Measurements from ENCODE around the gene RSBN1L.
"Not testable (repeated sequence)": the region's sequence is repeated elsewhere in the genome, so short reads cannot be mapped to it uniquely, and the experiment has no call there.

RSBN1L gene

DNA sequence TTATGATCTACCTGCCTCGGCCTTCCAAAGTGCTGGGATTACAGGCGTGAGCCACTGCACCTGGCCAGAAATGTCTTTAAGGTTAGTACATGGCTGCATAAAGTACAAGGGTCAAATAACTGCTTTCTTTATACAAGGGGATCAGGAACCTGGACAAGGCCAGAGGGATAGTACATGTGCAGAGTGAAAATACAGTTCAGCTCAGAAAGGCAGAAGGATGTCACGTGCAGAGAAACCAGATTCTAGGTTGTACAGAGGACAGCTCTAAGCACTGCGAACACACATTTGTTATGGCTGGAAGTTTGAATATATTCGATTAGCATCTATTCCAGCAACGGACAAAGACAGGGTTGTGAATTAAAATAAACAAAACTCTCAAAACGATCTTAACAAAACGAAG is 6.0 kb upstream of the RSBN1L start:
- DNase-seq, result no peak

DNA sequence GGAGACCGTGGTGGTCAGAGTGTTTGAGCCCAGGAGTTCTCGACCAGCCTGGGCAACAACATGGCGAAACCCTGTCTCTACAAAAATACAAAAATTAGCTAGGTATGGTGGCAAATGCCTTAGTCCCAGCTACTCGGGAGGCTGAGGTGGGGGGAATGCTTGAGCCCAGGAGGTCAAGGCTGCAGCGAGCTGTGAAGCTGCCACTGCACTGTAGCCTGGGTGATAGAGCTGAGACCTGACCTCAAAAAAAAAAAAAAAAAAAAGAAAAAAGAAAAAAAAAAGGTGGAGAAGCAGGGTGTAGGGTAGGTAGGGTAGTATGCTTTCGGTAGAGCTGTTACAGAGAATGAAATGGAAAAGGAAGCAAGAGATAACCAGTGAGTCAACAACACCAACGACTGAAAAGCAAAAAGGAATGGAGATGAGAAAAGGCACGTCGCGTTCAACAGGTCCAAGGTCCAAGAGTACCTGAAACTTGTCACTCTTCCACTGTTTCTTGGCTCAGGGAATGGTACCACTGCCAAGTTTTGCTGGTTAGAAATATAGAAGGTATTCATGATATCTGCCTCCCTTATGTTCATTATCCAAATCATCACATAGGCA is 4.3 kb upstream of the RSBN1L start:
- peak; percentile 16 for DNase-seq

DNA sequence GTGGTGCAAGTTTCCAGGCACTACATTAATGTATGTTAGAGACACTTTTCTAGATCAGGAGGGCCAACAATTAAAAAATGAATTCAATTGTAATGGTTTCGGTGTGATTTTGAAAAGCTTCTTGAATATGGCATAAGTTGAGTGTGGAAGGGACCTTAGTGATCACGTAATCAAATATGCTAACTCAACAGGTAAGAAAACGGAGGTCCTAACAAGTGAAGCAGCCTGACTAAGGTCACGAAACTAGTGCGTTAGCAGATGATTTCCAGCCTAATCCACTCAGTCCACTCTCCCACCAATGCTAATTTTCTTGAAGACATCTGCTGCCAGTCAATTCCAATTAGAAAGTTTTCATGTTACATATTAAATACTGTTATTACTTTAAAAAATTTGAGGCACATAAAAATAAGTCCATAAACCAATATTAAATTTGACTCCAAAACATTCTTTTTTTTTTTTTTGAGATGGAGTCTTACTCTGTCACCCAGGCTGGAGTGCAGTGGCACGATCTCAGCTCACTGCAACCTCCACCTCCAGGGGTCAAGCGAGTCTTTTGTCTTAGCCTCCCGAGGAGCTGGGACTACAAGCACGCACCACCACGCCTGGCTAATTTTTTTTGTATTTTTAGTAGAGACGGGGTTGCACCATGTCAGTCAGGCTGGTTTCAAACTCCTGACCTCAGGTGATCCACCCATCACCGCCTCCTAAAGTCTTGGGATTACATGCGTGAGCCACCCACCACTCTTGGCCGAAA is 2.3 kb upstream of the RSBN1L start:
- DNase-seq, result no peak

DNA sequence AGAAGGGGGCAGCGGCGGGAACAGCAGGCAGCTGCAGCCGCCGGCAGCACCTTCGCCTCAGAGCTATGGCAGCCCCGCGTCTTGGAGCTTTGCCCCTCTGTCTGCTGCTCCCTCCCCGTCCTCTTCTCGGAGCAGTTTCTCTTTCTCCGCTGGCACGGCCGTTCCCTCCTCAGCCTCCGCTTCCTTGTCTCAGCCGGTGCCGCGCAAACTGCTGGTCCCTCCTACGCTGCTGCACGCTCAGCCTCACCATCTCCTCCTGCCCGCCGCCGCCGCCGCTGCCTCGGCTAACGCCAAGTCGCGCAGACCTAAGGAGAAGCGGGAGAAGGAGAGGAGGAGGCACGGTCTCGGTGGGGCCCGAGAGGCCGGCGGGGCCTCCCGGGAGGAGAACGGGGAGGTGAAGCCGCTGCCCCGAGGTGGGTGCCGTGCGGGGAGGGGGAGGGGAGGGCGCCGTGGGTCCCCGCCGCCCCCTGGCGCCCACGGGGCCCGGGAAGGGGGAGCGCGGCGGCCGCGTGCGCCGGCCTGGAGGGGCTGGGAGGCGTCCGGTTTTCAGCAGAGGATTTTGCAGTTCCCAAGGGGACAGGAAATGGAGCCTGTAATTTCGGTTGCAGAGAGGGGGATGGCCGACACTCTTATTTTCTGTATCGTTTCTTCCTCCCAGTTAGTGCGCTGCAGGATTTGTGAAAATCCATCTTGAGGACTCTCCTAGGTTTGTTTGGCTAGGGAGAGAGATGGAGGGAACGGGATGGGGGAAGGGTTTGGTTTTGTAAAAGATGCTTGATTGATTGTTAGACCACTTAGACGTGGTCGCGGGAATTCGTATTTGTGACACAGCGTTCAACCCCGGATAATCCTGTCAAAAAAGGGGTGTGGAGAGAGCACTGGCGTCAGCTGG is 630 bp downstream of the RSBN1L start:
- peak; percentile 86 for DNase-seq

DNA sequence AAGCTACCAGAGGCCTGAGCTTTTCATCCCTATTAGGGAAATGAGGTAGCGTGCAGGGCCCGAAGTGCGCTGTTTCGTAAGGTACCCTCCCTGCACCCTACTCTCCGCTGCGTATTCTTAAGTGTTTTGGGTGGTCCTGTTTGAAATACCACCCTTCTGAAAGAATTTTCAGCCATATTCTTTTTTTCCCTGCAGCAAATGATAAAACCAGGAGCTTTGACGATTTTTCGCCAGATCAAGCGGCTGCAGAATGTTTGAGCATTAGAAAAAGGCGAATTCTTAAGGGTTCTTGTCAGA is 1.2 kb downstream of the RSBN1L start:
- no peak for DNase-seq

DNA sequence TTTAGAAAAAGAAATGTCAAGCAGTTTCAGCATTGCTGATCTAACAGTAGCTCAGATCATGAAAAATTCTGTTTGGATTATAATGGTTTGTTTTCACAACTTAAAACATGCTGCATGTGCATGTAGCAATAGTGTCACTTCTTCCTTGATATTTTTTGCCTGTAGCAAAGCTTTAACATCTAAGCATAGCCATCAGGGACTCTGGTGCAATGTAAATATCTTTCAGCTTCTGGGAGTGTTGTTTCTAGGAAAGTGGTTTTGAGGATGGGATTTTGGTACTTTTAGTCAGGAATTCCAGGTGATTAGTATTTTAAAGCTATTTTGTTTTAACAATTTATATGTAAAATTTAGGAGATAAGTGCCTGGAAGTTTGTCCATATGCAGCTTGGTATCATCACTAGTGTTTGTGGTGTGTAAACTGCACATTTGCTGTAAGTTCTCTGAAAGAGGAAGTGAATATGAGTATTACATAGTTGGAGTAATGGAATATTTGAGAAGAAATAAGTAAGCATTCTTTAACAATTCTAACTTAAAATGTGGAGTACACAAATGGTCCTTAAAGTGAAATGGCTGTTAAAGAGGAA is 1.9 kb downstream of the RSBN1L start:
- peak; percentile 41 for DNase-seq

DNA sequence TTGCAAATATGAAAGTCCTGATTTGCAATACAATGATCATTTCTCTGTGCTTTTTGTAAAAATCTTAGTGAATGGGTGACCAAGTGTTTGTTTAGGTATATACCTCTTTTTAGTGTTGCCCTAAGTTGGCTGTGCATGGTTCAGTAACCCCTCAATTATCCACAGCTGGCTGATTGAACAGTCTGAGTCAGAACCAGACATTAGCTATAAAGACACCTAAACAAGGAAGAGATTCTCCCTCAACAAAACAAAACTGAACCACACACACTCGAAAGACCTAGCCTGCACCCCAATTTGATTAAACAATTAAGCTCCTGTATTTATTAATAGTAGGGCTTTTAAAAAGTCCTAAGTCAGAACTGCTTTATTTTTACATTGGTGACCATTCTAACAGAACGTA is 2.8 kb downstream of the RSBN1L start:
- DNase-seq, result peak; percentile 67

DNA sequence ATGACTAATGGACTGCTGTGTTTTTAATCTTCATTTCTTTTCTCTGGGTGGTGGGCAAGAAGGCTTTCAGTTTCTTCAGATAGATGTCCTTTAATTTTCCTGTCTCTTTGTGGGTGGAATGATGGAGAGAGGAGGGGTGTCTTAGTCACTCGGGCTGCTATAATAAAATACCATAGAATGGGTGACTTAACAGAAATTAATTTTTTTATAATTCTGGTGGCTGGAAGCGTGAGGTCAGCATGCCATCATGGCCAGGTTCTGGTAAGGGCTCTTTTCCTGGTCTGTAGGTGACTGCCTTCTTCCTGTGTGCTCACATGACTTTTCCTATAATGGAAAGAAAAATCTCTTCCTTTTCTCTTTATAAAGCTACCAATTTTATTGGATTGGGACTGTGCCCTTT is 6.3 kb downstream of the RSBN1L start:
- DNase-seq, result peak; percentile 12

DNA sequence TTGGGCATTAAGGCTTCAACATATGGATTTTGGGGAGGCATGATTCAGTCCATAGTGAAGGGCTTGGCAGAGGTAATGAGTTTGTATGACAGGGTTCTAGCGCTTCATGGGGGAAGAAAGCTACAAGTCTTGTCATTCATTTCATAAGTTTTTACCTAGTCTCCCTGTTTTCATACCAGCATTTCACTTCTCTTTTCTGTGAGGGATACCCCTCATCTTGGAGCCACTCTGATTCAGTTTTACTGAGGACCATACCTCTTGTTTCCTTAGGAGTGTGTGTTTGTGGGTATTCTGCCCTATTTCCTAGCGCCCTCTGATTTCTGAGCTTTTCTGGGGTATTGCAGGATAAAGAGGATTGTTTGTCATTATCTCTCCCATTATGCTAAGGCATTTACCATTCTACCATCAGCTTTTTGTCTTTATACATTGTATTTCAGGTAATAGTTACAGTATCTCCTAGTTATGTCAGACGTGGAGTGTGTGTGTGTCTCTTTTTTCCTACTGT is 6.8 kb downstream of the RSBN1L start:
- no peak for DNase-seq

DNA sequence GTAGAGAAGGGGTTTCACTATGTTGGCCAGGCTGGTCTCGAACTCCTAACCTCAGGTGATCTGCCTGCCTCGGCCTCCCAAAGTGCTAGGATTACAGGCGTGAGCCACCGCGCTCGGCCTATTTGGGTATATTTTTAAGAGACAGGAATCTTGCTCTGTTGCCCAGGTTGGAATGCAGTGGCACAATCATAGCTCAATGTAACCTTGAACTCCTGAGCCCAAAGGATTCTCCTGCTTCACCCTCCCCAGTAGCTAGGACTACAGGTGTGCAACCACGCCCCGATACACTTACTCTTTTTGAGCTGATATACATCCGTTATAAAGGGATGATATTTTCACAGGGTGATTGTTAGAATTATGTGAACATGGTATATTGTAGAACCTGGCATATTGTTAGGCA is 7.4 kb downstream of the RSBN1L start:
- DNase-seq, result not testable (repeated sequence)

DNA sequence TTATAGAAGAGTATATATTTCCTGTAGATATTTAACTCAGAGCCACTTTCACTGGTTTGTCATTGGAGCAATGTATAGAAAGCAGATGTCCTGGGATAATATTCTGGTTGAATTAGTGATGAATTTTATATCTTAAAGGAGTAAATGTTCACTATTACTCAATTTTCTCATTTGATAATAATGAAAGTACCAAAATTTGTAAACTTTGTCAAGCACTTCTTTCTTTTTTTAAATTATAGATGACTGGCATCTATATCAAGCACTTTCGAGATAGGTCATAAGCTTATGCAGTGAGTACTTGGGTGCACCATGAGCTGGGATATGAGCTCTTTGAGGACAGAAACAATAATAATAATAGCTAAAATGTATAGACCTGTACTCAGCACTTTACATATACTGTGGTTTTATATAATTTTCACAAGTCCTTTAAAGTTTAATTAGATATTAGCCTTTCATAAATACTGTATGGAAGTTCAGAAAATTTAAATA is 11.3 kb downstream of the RSBN1L start:
- DNase-seq, result no peak

DNA sequence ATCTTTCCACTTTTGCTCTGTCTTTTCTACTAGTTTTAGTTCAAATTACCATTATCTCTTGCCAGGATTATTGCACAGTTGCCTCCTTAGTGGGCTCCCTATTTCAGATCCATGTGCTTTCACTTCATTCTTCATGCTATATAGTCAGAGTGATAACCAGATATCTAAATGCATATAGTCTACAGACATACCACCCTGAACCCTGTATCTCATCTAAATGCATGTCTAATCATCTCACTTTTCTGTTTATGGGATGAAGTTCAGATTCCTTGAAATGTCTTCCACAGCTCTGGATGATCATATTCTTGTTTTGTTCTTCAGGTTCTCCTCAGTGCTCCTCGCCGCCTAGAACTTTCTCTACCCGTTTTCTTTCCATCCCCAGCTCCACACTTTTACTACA is 13.8 kb downstream of the RSBN1L start:
- no peak for DNase-seq

DNA sequence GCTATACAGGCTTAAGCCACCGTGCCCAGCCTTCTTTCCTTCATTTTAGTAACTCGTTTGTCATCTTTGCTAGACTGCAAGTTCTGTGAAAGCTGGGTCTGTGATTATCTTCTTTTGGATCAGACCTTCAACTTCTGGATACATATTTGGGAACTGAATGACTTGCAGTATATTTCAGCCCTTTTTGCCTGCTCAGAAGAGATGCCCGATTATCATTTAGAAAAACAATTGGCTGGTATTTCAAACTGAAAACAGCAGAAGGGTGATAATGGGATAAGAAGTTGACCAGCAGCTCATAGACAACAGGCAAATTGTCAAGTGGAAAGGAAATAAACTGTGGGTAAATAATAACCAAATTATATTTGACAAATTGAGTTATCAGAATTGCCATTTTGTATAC is 14.6 kb downstream of the RSBN1L start:
- no peak for DNase-seq

DNA sequence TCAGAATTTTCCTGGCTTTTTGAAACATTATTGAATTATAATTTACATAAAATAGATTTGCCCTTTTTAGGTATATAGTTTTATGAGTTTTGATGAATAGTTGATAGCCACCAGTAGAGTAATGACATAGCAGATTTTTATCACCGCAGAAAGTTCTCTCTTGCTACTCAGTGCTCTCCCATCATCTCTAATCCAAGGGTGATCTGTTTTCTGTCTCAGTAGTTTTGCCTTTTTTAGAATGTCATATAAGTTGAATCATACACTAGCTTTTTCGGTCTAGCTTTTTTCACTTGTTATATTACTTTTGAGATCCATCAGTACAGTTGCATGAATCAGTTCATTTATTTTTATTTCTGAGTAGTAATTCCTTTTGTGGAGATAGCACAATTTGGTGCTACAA is 17.9 kb downstream of the RSBN1L start:
- DNase-seq, result no peak

DNA sequence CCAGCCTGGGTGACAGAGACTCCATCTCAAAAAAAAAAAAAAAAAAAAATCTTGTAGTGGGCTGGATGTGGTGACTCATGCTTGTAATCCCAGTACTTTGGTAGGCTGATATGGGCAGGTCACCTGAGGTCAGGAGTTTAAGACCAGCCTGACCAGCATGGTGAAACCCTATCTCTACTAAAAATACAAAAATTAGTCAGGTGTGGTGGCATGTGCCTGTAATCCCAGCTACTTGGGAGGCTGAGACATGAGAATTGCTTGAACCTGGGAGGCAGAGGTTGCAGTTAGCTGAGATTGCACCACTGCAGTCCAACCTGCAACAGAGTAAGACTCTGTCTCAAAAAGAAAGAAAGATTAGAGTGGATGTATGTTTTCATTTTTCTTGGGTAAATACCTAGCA is 18.7 kb downstream of the RSBN1L start:
- peak; percentile 58 for DNase-seq

DNA sequence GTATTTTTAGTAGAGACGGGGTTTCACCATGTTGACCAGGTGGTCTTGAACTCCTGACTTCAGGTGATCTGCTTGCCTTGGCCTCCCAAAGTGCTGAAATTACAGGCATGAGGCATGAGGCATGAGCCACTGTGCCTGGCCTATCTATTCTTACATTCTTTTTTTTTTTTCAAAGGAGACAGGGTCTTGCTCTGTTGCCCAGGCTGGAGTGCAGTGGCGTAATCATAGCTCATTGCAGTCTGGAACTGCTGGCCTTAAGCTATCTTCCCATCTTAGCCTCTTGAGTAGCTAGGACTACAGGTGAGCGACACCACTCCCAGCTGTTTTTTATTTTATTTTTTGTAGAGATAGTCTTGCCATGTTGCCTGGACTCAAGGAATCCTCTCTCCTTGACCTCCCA is 20.5 kb downstream of the RSBN1L start:
- no peak for DNase-seq

DNA sequence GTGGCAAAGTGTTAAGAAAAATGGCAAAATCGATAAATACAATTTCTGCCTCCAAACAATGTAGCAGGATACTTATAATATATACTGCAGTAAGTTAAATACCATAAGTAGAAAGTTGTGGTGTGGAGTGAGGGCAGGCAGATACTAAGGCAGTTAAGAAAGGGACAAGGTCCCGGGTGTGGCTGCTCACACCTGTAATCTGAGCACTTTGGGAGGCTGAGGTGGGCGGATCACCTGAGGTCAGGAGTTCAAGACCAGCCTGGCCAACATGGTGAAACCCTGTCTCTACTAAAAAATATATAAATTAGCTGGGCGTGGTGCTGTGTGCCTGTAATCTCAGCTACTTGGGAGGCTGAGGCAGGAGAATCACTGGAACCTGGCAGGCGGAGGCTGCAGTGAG is 21.3 kb downstream of the RSBN1L start:
- not testable (repeated sequence) for DNase-seq

DNA sequence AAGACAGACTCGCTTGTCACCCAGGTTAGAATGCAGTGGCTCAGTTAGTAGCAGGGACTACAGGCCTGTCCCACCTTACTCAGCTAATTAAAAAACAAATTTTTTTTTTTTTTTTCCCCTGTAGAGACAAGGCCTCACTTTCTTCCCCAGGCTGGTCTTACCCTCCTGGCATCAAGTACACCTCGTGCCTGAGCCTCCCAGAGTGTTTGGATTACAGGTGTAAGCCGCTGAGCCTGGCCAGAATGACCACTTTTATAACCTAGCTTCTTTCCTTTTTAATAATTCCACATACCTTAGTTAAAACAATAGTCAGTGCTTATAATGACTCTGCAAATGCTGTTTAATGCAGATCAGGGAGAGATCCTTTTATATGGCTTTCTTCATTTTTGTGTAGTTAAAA is 31.3 kb downstream of the RSBN1L start:
- peak; percentile 80 for DNase-seq

DNA sequence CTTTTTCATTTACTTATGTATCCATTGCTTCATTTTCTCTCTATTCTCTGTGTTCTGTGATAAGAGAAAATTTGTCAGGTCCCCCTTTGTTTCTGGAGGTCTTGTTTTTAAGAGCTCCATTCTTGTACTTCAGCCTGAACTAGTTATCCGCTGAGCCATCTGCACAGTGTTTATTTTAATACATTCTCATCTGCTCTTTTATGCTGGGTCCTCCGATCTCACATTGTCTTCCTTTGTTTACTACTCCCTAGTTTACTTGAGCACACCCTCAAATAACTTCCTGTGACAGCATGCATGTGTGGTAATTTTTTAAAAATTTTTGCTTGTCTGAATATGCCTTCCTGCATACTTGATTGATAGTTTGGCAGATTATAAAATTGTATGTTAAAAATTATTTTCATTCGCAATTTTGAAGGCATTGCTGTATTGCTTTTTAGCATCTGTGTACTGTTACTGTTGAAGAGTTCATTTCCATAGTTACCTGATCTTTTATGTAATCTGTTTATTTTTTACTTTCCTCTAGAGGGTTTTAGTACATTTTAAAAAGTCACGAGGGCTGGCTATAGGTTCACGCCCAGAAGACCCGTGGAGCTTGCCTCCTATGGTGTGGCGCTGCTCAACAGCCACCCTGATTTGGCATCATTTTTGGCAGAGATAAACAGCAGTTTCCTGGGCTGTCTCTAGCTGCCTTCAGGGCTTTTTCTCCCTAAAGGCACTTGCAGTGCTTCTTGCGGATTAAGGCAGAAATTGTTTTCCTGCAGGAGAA is 31.9 kb downstream of the RSBN1L start:
- peak; percentile 85 for DNase-seq

DNA sequence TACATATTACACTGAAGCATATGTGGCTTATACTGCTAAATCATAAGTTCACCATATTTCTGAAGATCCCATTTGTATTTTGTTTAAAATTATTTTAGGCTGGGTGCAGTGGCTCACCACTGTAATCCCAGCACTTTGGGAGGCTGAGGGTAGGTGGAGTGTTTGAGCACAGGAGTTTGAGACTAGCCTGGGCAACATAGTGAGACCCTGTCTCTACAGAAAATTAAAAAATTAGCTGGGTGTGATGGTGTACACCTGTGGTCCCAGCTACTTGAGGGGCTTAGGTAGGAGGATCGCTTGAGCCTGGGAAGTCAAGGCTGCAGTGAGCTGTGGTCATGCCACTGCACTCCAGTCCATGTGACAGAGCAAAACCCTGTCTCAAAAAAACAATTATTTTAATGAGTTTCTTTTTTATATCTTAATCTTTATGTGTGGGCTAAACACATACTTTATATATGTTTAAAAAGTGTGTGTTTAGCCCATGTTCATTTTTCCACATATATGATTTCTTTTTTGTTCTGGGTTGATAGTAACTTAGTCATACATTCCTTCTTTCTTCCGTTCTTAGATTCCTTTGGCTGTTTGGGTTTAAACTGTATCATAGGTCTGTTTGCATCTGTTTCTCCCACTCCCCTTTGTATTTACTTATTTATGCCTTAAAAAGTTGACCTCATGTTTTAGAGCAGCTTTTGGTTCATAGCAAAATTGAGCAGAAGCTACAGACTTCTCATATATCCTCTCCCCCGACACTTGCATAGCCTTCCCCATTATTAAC is 33.5 kb downstream of the RSBN1L start:
- no peak for DNase-seq

DNA sequence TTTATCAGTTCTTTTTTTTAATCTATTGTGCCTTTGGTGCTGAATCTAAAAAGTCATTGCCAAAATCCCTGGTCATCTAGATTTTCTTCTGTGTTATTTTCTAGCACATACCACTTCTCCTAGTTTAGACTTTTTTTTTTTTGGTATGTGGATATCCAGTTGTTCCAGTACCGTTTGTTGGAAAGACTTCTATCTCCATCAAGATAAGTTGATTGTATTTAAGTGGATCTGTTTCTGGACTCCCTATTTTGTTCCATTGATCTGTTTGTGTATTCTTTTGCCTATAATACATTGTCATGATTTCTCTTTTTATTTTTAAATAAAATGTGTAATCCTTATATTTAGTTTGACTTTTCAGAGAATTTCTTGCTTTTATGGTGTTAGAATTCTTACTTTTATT is 35.5 kb downstream of the RSBN1L start:
- DNase-seq, result no peak

Data from DMS53 (cell line).